Esophagus muscularis mucosa (tissue), 3 donors: ENCODE measurements around the gene GRID2.

ENCODE experiments used
- POLR2A ChIP-seq: fragments of 450-650 bp; IDR thresholded peaks from one replicate; pipeline ENCODE4 v1.6.1; 2017; ENCODE audit warnings: antibody characterized with exemption, moderate library complexity, mild to moderate bottlenecking, low read depth
- POLR2AphosphoS5 ChIP-seq, 2 donors: sonication (generic); formaldehyde crosslinking; IDR thresholded peaks; one replicate each; pipeline ENCODE4 v1.6.1; 2017; ENCODE audit warnings: antibody characterized with exemption in 2 of 2
- TF ChIP-seq, protein P1 (sequence below), 3 experiments: fragments of 200-600 bp in 2 of 3; fragments of 450-650 bp in 1 of 3; sonication (generic) in 2 of 3; IDR thresholded peaks; one replicate each; pipeline ENCODE4 v1.5.1; 2017 to 2019; ENCODE audit warnings: antibody characterized with exemption in 3 of 3, mild to moderate bottlenecking in 2 of 3, moderate library complexity in 1 of 3

DNA sequence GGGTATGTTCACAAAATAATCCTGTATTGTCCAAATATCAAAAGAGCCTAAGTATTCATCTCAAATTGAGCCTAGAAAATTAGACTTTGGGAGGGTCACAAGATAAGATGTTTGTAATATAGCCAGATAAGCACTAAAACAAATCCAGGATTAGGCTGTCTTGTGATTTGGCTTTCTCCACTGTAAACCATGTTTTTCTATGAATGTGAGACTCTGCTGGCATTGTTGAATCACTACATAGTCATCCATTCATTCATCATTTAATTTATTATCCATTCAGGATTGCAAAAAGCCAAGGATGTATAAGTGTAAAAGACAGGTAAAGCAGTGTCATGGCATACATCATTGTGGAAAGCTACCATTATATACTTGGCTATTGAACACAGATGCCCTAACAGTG is 148.0 kb downstream of the GRID2 start:
- TF ChIP-seq, protein P1, sequence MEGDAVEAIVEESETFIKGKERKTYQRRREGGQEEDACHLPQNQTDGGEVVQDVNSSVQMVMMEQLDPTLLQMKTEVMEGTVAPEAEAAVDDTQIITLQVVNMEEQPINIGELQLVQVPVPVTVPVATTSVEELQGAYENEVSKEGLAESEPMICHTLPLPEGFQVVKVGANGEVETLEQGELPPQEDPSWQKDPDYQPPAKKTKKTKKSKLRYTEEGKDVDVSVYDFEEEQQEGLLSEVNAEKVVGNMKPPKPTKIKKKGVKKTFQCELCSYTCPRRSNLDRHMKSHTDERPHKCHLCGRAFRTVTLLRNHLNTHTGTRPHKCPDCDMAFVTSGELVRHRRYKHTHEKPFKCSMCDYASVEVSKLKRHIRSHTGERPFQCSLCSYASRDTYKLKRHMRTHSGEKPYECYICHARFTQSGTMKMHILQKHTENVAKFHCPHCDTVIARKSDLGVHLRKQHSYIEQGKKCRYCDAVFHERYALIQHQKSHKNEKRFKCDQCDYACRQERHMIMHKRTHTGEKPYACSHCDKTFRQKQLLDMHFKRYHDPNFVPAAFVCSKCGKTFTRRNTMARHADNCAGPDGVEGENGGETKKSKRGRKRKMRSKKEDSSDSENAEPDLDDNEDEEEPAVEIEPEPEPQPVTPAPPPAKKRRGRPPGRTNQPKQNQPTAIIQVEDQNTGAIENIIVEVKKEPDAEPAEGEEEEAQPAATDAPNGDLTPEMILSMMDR (IDR thresholded peaks at IDR 0.05): no peak
- TF ChIP-seq POLR2AphosphoS5 (IDR thresholded peaks at IDR 0.05): no peak
- TF ChIP-seq POLR2A: no peak
